GM19351 (cell line): ENCODE data around the gene ECSIT.

Experiments used
- ATAC-seq: cut with Tn5 transposase; IDR thresholded peaks from one replicate; pipeline ENCODE4 v1.9.1; 2021; ENCODE audit warnings: mild to moderate bottlenecking, moderate library complexity; ENCODE audit not compliant: unreplicated experiment

The ECSIT gene

DNA sequence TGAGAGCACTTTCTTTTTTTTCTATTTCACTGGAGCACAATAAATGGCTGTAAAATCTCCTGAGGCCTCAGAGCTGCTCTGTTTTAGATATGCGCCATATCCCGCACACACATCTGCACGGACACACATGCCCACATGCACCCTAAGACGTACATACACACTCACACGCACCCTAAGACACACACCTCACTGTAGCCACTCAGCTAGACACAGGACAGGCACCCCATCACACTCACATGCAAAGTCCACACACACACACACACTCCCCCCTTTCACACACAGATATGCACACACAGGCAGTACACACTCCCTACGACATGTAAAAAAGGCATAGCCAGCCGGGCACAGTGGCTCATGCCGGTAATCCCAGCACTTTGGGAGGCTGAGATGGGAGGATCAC lies 21.3 kb upstream of the ECSIT start:
- ATAC-seq, result no peak

DNA sequence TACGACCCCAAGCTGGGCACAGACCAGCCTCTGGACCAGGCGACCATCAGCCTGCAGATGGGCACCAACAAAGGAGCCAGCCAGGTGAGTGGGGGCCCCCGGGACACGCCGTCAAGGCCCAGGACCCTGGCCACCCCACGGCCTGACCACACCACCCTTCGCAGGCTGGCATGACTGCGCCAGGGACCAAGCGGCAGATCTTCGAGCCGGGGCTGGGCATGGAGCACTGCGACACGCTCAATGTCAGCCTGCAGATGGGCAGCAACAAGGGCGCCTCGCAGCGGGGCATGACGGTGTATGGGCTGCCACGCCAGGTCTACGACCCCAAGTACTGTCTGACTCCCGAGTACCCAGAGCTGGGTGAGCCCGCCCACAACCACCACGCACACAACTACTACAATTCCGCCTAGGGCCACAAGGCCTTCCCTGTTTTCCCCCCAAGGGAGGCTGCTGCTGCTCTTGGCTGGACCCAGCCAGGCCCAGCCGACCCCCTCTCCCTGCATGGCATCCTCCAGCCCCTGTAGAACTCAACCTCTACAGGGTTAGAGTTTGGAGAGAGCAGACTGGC lies 20.5 kb upstream of the ECSIT start:
- ATAC-seq, result no peak

DNA sequence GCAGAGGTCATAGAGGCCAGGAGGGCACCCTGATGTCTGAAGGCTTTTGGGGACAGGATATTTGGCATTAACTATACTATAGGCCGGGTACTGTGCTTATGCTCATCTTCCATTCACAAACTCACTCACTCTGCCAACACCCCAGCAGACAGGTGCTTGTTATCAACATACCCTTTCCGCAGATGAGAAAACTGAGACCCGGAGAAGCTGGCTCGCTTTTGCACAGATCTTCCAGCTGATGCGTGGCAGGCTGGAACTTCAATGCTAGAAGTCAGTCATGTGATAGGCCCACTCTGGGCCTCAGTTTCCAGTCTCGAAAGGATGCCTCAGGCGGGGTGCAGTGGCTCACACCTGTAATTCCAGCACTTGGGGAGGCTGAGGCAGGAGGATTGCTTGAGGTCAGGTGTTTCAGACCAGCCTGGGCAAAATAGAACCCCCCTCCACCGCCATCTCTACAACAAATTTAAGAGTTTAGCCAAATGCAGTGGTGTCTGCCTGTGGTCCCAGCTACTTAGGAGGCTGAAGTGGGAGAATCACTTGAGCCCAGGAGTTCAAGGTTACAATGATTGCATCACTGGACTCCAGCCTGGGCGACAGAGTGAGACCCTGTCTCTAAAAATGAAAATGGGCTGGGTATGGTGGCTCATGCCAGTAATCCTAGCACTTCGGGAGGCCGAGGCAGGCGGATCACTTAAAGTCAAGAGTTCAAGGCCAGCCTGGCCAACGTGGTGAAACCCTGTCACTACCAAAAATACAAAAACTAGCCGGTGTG lies 19.2 kb upstream of the ECSIT start:
- ATAC-seq, result no peak

DNA sequence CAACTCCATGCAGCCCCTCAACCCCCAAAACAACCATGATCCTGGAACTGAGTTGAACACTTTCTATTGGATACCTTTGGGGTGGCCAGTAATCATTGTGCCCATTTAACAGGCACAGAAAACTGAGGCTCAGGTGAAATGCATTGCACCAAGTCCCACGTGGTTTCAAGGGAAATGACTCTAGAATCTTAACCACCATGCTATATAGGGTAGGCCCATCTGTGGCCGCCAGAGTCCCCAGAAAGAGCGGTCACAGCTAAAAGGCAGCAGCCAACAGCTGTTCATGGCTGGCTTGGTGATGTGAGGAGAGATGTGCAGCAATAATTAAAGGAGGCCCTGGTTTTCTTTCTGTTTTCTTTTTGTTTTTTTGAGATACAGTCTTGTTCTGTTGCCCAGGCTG lies 12.3 kb upstream of the ECSIT start:
- ATAC-seq, result peak; percentile 47

DNA sequence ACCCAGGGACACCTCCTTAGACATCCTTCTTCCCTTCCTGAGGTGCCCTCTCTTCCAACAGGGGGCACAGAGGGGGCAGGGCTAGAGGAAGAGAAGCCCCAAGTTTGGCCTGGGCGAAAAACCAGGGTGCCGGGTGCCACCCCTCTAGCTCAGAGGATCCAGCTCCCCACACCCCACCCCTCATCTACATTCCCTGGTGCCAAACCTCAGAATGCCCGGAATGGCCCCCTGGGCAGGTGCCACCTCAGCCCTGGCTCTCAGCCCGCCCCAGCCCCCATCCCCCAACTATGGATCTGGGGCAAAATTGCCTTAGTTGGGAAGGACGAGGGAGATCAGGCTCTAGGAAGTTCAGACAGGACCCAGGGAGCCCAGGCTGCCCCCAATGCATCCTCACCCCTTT lies 11.7 kb upstream of the ECSIT start:
- ATAC-seq, result no peak

DNA sequence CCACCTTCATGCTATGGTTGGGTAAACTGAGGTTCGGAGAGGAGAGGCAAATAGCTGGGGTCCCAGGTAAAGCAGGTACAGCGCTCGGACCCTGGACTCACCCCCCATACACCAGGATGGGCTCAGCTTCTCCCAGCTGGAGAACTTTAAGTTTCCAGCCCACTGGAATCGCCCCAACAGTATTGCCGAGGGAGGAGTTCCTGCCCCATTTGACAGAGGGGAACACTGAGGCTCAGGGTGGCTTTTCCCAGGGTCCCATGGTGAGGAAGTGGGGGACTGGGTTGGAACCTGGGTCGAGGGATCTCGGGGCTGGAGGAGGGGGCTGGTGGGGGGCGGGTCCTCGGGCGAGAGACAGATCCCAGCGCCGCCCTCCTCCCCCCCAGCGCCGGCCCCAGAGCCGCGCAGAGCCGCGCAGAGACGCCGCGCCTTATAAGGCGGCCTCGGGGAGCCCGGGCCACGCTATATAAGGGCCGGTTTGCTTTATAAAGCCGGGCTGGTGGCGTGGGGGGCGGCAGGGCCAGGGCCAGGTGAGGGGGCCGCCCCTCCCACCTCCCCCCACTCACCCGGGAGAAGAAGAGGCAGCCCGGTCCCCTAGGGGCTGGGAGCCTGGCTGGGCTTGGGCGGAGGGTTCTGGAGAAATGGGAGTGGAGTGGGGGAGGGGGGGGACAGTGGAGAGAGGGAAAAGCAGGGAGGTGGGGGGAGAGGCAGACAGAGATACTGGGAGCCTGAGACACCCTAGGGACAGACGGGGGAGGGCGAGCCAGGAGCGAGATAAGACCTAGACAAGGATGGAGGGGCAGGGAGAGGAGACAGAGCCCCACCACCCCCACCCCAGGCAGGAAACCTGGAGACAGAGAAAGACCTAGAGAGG lies 10.8 kb upstream of the ECSIT start:
- ATAC-seq, result no peak

DNA sequence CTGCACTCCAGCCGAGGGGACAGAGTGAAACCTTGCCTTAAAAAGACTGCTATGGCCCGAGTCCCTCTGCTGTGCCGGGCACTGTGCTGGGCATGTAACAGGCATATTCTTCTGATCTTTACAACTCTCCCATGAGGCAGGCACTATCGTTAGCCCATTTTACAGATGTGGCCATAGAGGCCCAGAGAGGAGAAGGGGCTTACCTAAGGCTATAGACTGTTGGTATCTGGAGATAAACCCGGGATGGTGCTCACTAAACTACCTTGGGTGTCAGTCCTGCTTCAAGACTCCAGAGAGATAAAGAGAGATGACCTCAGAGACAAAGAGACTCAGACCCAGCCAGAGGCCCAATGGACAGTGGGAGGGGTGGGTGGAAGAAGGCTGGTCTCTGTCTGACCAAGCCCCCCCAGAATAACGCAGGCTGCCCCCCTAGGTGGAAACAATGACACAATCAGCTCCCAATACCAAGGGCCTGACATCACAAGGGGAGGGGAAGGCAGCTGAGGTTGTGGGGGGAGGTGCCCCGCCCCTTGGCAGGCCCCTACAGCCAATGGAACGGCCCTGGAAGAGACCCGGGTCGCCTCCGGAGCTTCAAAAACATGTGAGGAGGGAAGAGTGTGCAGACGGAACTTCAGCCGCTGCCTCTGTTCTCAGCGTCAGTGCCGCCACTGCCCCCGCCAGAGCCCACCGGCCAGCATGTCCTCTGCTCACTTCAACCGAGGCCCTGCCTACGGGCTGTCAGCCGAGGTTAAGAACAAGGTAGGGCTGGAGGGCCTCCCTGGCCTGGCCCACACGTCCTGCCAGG lies 9.5 kb upstream of the ECSIT start, which contains the start of gene CNN1:
Gene CNN1, plus strand, starts transcription at position 620 of the 805 bp plus-strand sequence. Its CDS starts 77 bp downstream, at position 697.
- ATAC-seq, result no peak

DNA sequence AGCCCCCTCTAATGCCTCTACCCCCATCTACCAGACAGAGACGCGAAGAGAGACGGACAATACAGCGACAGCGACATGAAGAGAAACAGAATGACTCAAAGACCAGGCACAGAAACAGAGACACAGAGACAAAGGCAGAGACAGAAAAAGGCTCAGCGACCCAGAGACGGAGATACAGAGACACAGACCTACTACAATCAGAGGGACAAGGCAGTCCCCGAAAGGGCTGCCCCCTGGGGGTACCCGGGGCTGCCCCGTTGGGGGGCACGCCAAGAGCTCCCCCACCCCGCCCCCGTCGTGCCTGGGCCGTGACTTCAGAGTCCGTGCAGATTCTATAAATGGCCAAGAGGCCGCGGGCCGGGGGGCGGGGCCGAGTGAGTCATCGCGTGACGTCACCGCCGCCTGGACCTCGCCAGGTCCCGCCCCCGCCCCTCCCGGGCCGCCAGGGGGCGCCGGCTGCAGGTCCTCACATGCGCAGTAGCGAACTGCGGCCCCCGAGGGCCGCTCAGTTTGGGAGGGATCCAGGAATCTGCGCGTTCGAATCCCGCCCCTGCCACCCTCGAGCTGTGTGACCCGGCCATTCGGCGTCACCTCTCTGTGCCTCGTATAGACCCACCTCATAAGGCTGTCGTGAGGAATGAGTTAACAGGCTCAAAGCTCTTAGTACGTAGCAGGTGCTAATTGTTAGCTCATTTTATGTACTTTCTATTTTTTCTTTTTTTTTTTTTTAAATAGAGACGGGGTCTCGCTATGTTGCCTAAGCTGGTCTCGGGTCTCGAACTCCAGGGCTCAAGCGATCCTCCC lies 7.1 kb upstream of the ECSIT start:
- ATAC-seq, result no peak

DNA sequence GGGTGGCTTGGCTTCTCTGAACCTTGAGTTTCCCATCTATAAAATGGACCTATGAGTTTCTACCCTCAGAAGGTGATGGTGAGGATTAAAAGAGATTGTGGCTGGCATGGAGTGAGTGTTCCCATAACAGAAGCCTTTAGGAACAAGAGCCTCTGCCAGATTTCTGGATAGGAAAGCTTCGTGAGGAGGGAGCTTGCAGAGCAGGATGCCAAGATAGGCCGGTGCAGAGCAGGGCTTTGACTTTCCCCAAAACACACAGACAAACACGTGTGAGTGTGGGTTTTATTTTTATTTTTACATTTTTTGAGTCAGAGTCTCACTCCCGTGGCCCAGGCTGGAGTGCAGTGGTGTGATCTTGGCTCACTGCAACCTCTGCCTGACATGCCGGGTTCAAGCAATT lies 6.0 kb upstream of the ECSIT start:
- no peak for ATAC-seq

DNA sequence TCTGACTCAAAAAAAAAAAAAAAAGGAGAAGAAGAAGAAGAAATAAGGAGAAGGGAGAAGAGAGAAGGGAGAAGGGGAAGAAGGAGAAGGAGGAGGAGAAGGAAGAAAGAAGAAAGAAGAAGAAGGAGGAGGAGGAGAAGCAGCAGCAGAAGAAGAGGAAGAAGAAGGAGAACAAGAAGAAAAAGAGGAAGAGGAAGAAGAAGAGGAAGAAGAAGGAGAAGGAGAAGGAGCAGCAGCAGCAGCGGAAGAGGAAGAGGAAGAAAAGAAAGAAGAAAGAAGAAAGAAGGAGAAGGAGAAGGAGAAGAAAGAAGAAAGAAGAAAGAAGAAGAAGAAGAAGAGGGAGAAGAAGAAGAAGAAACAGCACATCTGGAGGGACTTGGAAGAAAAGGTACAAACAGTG lies 5.6 kb upstream of the ECSIT start:
- ATAC-seq, result no peak

DNA sequence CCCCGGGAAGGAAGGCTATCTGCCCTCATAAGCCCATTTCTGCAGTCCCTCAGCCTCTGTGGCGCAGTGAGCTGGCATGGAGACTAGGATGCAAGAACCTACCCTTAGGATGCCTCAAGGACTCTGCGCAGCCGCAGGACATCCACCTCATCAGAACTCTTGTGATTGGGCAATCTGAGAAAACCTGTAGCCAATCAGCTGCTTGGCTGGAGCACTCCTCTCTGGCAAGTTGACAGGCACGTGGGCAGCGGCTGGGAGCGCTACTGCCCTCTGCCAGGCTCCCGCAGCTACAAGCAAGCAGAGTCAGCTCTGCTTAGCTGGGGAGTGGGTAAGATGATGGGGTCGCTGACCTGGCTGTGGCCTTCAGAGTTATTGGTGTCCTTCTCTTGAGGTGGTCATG lies 1.5 kb upstream of the ECSIT start:
- no peak for ATAC-seq

DNA sequence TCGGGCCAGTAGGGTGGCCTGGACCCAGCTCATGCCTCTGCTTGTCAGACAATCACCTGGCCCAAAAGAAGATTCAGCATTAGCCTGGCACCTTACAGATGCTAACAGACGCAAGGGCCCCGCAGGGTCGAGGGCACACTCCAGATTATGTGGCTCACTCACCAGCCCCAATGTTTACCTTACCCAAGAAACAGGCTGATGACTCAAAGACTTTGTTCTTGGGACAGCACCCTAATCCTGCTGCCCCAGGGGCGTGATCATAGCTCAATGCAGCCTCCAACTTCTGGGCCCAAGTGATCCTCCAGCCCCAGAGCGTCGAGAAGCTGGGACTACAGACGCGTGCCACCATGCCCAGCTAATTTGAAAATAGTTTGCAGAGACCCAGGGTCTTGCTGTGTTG lies 9.8 kb downstream of the ECSIT start:
- no peak for ATAC-seq

DNA sequence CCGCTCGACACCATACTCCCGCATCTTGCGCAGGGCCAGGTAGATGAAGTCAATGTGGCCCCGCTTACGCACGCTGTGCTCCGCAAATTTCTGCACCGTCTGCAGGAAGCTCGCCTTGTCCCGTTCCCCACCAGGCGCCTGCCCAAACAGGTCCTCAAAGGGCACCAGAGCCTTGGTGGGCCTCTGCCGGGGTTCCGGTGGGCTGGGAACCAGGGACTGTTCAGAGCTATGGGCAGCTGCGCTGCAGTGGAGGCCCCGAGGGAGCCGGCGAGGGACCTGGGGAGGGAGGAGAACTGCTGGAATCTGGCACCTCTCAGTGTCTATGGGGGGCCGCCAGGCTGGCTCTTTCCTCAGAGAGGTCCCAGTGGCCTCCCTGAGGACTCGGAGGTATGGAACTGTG lies 15.0 kb downstream of the ECSIT start:
- no peak for ATAC-seq

DNA sequence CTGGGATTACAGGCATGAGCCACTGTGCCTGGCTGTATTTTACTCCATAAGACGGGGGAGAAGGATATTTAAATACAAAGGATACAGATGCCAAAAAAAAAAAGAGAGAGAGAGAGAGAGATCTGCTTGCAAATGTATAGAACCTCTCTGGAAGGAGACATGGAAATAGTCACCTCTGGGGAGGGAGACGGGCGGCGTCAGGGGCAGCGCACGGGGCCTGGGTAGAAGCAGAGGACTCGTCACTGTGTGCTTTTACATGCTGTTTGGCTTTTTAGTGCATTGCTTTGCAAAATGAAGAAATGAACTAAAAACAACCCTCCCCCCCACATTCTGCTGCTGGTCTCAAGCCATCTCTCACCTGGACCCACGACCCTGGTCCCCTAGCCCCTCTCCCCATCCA lies 18.5 kb downstream of the ECSIT start:
- ATAC-seq, result no peak

DNA sequence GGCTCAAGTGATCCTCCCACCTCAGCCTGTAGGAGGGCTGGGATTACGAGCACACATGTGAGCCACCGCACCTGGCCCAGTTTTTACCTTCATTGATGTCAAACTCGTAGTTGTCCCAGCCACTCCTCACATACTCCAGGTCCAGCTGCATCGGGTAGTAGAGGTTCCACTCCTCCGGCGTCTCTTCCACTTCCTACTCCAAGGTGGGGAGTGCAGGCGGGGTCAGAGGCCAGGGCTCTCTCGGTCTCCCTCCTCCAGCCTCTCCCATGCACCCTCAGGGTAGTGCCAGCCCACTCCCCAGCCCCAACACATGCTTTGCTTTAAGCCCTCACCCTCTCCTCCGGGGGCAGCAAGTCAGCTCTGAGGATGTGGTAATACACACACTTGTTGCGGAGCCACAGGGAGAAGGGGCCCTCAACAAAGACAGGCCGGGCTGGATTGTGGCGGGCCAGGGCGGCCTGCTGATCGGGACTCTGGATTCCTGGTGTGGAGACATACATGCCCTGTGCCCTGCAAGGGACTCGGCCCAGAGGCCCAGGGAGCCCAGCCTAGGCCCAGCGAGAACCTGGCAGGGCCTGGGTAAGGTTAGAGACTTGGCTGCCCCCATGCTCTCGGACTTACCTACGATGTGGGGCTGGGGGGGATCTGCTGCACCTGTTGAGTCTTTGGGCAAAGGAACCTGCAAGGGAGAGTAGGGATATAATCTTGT lies 21.4 kb downstream of the ECSIT start:
- no peak for ATAC-seq

DNA sequence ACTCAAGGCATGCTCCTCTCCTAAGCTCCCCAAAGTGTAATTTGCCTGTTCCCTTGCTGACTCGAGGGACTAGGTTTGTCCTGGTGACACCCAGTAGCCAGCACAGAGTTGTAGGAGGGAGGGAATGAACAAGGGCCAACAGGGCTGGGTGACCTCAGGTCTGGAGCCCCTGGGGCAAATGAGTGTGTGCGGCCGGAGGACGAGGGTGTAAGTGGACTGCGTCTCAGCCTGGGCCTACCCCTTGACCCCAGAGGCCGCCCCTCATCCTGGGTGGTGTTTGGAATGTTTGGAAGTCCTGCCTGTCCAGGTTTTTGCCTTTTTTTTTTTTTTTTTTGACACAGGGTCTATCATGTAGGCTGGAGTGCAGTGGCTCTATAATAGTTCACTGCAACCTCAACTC lies 22.0 kb downstream of the ECSIT start:
- no peak for ATAC-seq

DNA sequence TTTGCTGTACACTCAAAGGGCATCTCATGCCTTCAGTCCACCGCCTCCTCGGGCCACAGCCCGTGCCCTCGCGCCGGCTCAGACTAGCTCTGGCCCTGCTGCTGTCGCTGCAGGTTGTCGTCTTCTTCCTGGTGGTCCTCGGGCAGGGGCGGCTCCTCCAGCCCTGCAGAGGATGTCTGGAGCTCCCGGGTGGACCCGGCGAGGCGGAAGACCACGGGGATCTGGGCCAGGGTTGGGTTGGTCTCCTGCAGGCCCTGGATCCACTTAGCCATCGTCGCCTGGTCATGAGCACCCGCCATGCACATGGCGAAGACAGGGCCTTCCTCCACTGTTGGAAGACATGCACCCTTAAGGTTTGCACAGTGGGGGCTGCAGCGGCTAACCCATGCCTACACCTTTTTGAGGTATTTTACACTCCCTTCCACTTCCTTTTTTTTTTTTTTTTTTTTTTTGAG lies 22.8 kb downstream of the ECSIT start:
- ATAC-seq, result peak; percentile 17

DNA sequence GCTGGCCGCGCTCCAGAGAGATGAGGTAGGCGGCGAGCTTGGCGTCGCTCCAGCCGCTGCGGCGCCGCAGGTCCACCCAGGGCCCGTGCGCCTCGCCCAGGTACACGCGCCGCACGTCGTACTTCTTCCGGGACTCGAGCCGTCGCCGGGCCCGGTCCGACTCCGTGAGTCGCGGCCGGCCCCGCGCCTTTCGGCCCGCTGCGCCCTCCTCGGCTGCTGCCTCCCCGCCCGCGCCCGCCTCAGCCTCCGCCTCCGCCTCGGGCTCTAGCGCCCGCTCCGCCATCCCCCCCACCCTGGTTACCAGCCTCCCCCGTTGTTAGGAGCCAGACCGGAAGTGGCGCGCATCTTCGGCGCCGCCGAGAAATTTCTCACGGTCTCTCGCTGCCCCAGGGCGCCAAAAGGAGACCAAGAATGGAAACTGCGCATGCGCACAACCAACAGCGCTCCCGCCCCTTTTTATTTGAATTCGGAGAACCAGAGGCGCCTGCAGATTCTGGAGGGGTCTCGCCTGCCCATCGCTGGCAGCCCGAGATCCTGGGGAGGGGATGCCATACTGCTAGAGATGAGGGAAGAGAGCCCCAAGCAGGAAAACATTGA lies 23.3 kb downstream of the ECSIT start, which contains the start of gene ZNF653:
Gene ZNF653, minus strand, starts transcription at position 336 of the 597 bp plus-strand sequence. Its CDS starts 53 bp downstream, at position 283.
- peak; percentile 49 for ATAC-seq

DNA sequence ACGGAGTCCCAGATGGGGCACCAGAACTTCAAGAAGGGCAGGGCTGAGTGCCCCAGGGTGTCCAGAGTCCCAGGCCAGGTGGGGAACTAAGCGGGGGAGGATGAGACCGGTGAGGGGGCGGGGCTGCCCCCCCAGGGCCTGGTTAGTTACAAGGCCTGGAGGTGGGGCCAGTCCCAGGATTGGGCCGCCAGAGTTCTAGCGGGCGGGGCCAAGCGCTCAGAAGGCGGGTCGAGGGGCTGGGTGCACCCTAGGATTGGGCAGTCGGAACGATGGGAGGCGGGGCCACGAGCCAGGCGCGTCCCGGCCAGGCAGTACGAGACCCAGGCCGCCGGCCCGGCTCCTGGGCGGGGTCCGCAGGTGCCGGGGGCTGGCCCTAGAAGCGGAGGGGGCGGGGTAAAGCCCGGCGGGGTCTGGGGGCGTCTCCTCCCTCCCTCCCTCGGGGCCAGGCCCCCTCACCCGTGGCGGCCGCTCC lies 23.9 kb downstream of the ECSIT start:
- peak; percentile 92 for ATAC-seq
